GM18907 (cell line): ENCODE data around the gene HIRA.
A peak's percentile ranks its signal among the peaks of the same experiment; 100 is the strongest.
"Not testable (repeated sequence)": the region's sequence is repeated elsewhere in the genome, so short reads cannot be mapped to it uniquely, and the experiment has no call there.

Experiments used
- ATAC-seq: cut with Tn5 transposase; IDR thresholded peaks from one replicate; pipeline ENCODE4 v1.9.1; 2021; ENCODE audit warnings: mild to moderate bottlenecking, moderate library complexity; ENCODE audit not compliant: unreplicated experiment

HIRA gene

GRCh38 chr22:19336133-19337075 is 95.1 kb downstream of the HIRA start:
- no peak for ATAC-seq

DNA sequence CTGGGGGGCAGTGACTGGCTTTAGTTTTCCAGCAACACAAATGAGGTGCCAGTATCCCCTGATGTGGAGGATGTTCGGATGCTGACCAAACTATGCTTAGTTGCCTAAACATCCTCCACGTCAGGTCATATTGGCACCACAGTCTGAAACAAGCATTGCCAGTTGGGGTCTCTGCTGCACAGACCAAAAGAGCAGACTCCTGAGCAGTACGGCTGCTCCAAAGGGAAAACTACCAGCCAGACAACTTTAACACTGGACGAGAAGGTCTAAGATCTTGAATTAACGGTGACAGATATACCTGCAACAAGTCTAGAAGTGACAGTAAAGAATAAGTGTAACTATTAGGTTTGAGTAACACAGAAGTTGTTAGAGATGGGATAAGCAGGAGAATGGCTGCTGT is 99.6 kb downstream of the HIRA start:
- no peak for ATAC-seq

GRCh38 chr22:19331474-19331873 is 100.1 kb downstream of the HIRA start:
- no peak for ATAC-seq

DNA sequence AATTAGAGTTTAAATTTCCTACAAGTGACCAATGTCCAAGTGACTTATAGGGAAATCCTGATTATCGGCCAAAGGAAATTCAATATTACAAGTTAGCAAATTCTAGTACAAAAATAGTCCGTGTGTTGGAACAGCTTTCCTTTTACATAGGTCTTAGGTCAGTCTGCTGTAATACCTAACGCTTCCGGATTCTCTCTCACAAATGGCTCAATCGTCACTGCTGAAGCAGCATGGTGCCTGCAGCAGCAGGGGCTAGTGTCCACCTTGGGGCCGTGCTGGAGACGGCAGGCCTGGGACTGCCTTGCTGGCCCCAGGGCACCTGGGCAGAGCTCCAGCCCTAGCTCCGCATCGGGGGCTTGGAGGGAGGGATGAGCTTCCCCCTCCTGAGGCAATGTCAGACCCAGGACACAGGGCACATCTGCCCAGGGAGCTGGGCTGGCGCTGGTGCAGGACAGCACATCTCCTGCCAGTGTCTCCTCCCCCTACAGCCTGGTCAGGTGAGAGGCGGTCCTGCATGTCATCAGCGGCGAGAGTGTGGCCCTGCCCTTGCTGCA is 100.6 kb downstream of the HIRA start:
- ATAC-seq, result no peak

- not testable (repeated sequence) for ATAC-seq
These were observed 101.3 kb downstream of the HIRA start for GRCh38 chr22:19330205-19330604.

GRCh38 chr22:19329454-19329853 is 102.1 kb downstream of the HIRA start:
- no peak for ATAC-seq

GRCh38 chr22:19325296-19325948 is 106.1 kb downstream of the HIRA start:
- no peak for ATAC-seq

DNA sequence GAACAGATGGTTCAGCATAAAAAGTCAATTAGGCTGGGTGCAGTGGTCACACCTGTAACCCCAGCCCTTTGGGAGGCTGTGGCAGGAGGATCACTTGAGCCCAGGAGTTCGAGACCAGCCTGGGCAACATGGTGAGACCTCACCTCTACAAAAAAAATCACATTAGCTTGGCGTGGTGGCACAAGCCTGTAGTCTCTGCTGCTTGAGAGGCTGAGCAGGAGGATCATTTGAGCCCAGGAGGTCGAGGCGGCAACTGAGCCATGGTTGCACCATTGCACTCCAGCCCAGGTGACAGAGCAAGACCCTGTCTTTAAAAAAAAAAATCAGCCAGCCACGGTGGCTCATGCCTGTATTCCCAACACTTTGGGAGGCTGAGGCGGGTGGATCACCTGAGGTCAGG is 108.1 kb downstream of the HIRA start:
- ATAC-seq, result not testable (repeated sequence)

GRCh38 chr22:19321757-19322156 is 109.8 kb downstream of the HIRA start:
- ATAC-seq, result no peak

DNA sequence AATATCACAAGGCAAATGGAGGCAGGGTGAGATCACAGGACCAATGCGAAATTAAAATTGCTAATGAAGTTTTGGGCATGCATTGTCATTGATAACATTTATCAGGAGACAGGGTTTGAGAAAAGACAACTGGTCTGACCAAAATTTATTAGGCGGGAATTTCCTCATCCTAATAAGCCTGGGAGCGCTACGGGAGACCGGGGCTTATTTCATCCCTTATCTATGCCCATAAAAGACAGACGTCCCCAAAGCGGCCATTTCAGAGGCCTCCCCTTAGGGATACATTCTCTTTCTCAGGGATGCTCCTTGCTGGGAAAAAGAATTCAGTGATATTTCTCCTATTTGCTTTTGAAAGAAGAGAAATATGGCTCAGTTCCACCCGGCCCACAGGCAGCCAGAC is 111.4 kb downstream of the HIRA start:
- ATAC-seq, result not testable (repeated sequence)

GRCh38 chr22:19319281-19319680 is 112.3 kb downstream of the HIRA start:
- ATAC-seq, result no peak

DNA sequence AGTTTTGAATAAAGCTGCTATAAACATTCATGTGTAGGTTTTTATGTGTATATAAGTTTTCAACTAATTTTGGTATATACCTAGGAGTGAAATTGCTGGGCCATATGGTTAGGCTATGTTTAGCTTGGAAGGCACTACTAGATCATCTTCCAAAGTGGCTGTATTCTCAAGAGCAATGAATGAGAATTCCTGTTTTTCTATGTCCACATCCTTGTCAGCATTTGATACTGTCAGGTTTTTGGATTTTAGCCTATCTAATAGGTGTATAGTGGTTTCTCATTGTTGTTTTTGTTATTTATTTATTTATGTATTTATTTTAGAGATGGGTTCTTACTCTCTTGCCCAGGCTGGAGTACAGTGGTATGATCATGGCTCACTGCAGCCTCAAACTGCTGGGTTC is 113.7 kb downstream of the HIRA start:
- ATAC-seq, result no peak

DNA sequence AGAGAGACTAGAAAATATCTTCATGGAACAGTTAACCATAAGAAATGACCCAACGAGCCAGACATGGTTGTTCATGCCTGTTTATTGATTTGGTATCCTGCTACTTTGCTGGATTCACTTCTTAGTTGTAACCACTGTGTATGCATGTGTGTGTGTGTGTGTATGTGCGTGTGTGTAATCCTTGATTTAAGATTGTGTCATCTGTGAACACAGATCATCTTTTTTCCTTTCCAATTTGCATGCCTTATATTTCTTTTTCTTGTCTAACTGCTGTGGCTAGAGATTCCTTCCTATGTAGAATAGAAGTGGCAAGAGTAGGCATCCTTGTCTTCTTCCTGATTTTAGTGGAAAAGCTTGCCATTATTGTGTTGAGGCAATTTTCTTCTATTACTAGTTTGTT is 123.7 kb downstream of the HIRA start:
- ATAC-seq, result no peak

DNA sequence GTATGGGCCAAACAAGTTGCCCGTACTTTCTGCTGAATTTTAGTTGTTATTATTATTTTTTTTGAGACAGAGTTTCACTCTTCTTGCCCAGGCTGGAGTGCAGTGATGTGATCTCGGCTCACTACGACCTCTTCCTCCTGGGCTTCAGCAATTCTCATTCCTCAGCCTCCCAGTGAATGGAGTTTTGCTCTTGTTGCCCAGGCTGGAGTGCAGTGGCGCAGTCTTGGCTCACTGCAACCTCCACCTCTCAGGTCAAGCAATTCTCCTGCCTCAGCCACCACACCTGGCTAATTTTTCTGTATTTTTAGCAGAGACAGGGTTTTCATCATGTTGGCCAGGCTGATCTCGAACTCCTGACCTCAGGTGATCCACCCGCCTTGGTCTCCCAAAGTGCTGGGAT is 125.0 kb downstream of the HIRA start:
- ATAC-seq, result not testable (repeated sequence)

DNA sequence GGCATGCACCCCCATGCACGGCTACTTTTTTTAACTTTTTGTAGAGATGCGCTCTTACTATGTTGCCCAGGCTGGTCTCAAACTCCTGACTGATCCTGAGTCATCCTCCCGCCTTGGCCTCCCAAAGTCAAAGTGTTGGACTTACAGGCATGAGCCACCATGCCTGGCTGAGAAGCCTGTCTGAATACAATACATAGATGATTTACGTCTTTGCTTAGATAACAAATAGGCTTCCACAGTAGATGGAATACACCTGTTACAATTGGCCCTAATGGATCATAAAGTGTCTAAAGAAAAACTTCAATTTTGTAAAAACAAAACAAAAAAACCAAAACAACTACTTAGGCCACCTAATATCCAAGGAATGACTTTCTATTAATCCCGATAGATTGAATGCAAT is 127.0 kb downstream of the HIRA start:
- ATAC-seq, result no peak

DNA sequence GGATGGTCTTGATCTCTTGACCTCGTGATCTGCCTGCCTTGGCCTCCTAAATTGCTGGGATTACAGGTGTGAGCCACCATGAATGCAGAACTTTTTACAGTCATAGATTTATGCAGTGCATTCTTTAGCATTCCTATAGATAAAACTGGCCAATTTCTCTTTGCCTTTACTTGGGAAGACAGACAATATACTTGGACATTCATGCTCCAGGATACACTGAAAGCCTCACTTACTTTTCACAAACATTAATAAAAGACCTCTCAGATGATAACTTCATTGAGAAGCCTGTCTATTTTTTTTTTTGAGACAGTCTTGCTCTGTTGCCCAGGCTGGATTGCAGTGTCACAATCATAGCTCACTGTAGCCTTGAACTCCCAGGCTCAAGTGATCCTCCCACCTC is 127.7 kb downstream of the HIRA start:
- no peak for ATAC-seq

GRCh38 chr22:19295733-19296132 is 135.8 kb downstream of the HIRA start:
- ATAC-seq, result no peak

- no peak for ATAC-seq
These were observed 138.9 kb downstream of the HIRA start for GRCh38 chr22:19292458-19293230.

DNA sequence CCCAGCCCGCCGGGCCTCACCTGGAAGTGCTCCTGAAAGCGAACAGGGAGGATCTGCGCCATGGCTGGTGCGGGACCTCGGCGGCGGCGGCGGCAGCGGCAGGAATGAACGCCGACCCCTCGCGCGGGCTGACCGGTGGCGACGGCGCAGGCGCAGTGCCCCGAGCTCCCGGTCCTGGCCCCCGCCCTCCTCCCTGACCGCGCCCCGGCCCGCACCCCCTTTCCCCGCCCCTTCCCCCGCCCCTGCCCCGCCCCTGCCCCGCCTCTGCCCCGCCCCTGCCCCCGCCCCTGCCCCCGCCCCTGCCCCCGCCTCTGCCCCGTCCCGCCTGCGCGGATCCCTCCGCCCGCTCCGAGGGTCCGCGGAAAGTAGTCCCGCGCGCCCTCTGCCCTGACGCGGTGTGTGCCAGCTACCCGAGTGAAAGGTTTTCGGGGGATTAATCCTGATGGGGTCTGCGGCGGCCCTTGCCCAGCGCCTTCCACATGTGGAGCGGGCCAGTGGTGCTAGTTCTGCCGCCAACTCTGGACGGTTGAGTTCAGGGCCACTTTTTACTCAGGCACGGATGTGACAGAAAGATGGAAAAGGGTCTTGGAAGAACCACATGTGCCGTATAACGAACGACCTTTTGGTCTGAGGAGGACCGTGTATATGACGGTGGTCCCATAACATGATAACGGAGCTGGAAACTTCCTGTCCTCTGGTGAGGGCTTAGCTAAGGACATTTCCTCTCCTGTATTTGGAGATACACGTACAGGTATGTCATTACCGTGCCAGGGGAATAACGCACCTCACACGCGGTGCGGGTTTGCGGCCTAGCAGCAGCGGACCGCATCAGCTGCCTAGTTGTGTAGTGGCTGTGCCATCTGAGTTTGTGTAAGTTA is 139.7 kb downstream of the HIRA start, which contains the start of gene CLTCL1:
Gene CLTCL1, minus strand, starts transcription at position 140 of the 878 bp plus-strand sequence. Its CDS starts 78 bp downstream, at position 62.
- peak; percentile 64 for ATAC-seq

DNA sequence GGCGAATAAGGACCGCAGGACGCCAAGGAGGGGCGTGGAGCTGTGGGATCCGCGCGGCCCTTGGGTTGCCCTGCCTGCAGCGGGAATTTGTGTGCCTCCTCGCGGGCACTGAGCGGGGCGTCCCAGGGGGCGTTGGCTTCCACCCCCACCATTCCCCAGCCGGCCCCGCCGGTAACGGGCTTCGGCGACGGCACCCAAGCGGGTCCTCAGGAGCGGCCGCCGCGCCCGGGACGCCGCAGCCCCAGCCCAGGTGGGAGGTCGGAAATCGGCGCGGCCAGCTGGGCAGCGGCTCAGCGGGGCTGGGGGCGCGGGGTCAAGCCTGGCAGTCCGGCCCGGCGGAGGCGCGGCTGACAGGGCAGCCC is 140.3 kb downstream of the HIRA start:
- ATAC-seq, result peak; percentile 42
